GM12878 (cell line): ENCODE results near the gene UQCR10. TPM values are rescaled to one million over a fixed set of nuclear protein-coding genes. Genes with fewer than 3 reads are reported as not detected.

ENCODE experiments used
- BHLHE40 ChIP-seq, 2 experiments: fragments of 450-650 bp in 1 of 2; IDR thresholded peaks; 2 replicates each; pipeline ENCODE4 v1.6.1; 2011 to 2017; ENCODE audit warnings: low read depth in 2 of 2, borderline replicate concordance in 1 of 2, improper control_type of control experiment in 1 of 2, low read length in 1 of 2, mild to moderate bottlenecking in 1 of 2
- CREM ChIP-seq: IDR thresholded peaks from 2 replicates; pipeline ENCODE4 v1.6.1; 2014; ENCODE audit warnings: antibody characterized with exemption, low read depth
- EED ChIP-seq: sonication (generic); IDR thresholded peaks from 2 replicates; pipeline ENCODE4 v1.6.1; 2016; ENCODE audit warnings: antibody characterized with exemption, low read depth
- EZH2 ChIP-seq: IDR thresholded peaks from 2 replicates; pipeline ENCODE4 v1.6.1; 2012; ENCODE audit warnings: low read depth, mild to moderate bottlenecking, control low read depth, inconsistent platforms, low read length, borderline replicate concordance; ENCODE audit not compliant: control insufficient read depth
- GABPA ChIP-seq: IDR thresholded peaks from 2 replicates; pipeline ENCODE4 v1.6.1; 2014; ENCODE audit warnings: antibody characterized with exemption, low read depth, mild to moderate bottlenecking, inconsistent platforms
- HCFC1 ChIP-seq: fragments of 150-350 bp; IDR thresholded peaks from 2 replicates; pipeline ENCODE4 v1.6.1; 2014; ENCODE audit warnings: low read length
- HDAC6 ChIP-seq: fragments of 200-600 bp; sonication (generic); IDR thresholded peaks from one replicate; pipeline ENCODE4 v1.8.0; 2017; ENCODE audit warnings: antibody characterized with exemption; ENCODE audit not compliant: unreplicated experiment
- IKZF2 ChIP-seq, 2 experiments: fragments of 450-650 bp; IDR thresholded peaks; 2 replicates each; pipeline ENCODE4 v1.6.1; 2017; ENCODE audit warnings: mild to moderate bottlenecking in 2 of 2, moderate library complexity in 2 of 2
- MEF2B ChIP-seq: fragments of 450-650 bp; IDR thresholded peaks from 2 replicates; pipeline ENCODE4 v1.6.1; 2018; ENCODE audit warnings: mild to moderate bottlenecking, moderate library complexity; ENCODE audit not compliant: partially characterized antibody, poor library complexity, severe bottlenecking
- PAX5 ChIP-seq: IDR thresholded peaks from 2 replicates; pipeline ENCODE4 v1.6.1; 2011; ENCODE audit warnings: low read depth, low read length, borderline replicate concordance
- RUNX3 ChIP-seq: IDR thresholded peaks from 2 replicates; pipeline ENCODE4 v1.6.1; 2012; ENCODE audit warnings: low read length, inconsistent platforms
- SIN3A ChIP-seq: IDR thresholded peaks from 2 replicates; pipeline ENCODE4 v1.6.1; 2012; ENCODE audit warnings: low read depth, low read length, improper control_type of control experiment
- SPI1 ChIP-seq: IDR thresholded peaks from 2 replicates; pipeline ENCODE4 v1.6.1; 2011; ENCODE audit warnings: low read depth, mild to moderate bottlenecking, low read length, moderate library complexity, borderline replicate concordance; ENCODE audit not compliant: insufficient read depth
- STAT1 ChIP-seq: fragments of 450-650 bp; conservative IDR thresholded peaks from 2 replicates; pipeline ENCODE4 v1.6.1; 2014; ENCODE audit warnings: antibody characterized with exemption, mild to moderate bottlenecking
- STAT3 ChIP-seq: IDR thresholded peaks from 2 replicates; pipeline ENCODE4 v1.6.1; 2011; ENCODE audit warnings: low read depth, low read length, improper control_type of control experiment
- SUPT20H ChIP-seq: IDR thresholded peaks from 2 replicates; pipeline ENCODE4 v1.6.1; 2011; ENCODE audit warnings: low read depth, mild to moderate bottlenecking, low read length, moderate library complexity, borderline replicate concordance; ENCODE audit not compliant: control insufficient read depth
- SUZ12 ChIP-seq: fragments of 200-600 bp; sonication (generic); IDR thresholded peaks from one replicate; pipeline ENCODE4 v1.6.1; 2018; ENCODE audit warnings: antibody characterized with exemption, mild to moderate bottlenecking; ENCODE audit not compliant: unreplicated experiment
- YY1 ChIP-seq: IDR thresholded peaks from 2 replicates; pipeline ENCODE4 v1.6.1; 2011; ENCODE audit warnings: low read depth, mild to moderate bottlenecking, low read length
- ZBED1 ChIP-seq: IDR thresholded peaks from 2 replicates; pipeline ENCODE4 v1.6.1; 2016; ENCODE audit warnings: borderline replicate concordance
- ZNF24 ChIP-seq: fragments of 450-650 bp; IDR thresholded peaks from 2 replicates; pipeline ENCODE4 v1.6.1; 2017; ENCODE audit warnings: antibody characterized with exemption, mild to moderate bottlenecking
- polyA plus RNA-seq, 11 experiments: library from polyadenylated mRNA; depleted of rRNA in 4 of 11; unstranded in 6 of 11; stranded (reverse) in 5 of 11; fragments of >200 nt; fragmentation: Nextera tagmentation in 4 of 11; fragmentation: Illumina TruSeq in 1 of 11; extraction: Ambion mirVana in 4 of 11; extraction: Trizol in 1 of 11; gene quantifications; 1 replicate in 1 of 11; 2 replicates in 10 of 11; pipeline versions ENCODE4 v1.2.1 to v1.2.3, GENCODE V29; 2011 to 2016; ENCODE audit warnings: inconsistent platforms in 2 of 11, missing spikeins in 2 of 11, low read depth in 1 of 11
- total RNA-seq, 4 experiments: library from RNA; depleted of rRNA in 3 of 4; stranded (reverse); fragments of >200 nt in 3 of 4; fragmentation: Illumina TruSeq in 1 of 4; extraction: Trizol in 1 of 4; gene quantifications; 2 replicates each; pipeline versions ENCODE4 v1.2.1 to v1.2.3, GENCODE V29; 2013 to 2021
- TF ChIP-seq, protein P1 (sequence below): fragments of 150-350 bp; IDR thresholded peaks from 2 replicates; pipeline ENCODE4 v1.6.1; 2014; ENCODE audit warnings: mild to moderate bottlenecking, low read depth, low read length
- TF ChIP-seq, protein P2 (sequence below): fragments of 450-650 bp; IDR thresholded peaks from 2 replicates; pipeline ENCODE4 v1.6.1; 2016; ENCODE audit warnings: mild to moderate bottlenecking
- TF ChIP-seq, protein P3 (sequence below): IDR thresholded peaks from 2 replicates; pipeline ENCODE4 v1.6.1; 2011; ENCODE audit warnings: borderline replicate concordance, low read depth, mild to moderate bottlenecking, moderate library complexity, low read length; ENCODE audit not compliant: insufficient read depth, poor library complexity, severe bottlenecking
- TF ChIP-seq, protein P4 (sequence below): IDR thresholded peaks from 2 replicates; pipeline ENCODE4 v1.6.1; 2012; ENCODE audit warnings: low read depth, low read length, improper control_type of control experiment

UQCR10 gene
- total and polyA plus RNA-seq, 10 of the 15 experiments (the other 5 are each of a cell fraction or from before 2014, with no cell fraction given): 144 to 1,021 (median 214) TPM

DNA sequence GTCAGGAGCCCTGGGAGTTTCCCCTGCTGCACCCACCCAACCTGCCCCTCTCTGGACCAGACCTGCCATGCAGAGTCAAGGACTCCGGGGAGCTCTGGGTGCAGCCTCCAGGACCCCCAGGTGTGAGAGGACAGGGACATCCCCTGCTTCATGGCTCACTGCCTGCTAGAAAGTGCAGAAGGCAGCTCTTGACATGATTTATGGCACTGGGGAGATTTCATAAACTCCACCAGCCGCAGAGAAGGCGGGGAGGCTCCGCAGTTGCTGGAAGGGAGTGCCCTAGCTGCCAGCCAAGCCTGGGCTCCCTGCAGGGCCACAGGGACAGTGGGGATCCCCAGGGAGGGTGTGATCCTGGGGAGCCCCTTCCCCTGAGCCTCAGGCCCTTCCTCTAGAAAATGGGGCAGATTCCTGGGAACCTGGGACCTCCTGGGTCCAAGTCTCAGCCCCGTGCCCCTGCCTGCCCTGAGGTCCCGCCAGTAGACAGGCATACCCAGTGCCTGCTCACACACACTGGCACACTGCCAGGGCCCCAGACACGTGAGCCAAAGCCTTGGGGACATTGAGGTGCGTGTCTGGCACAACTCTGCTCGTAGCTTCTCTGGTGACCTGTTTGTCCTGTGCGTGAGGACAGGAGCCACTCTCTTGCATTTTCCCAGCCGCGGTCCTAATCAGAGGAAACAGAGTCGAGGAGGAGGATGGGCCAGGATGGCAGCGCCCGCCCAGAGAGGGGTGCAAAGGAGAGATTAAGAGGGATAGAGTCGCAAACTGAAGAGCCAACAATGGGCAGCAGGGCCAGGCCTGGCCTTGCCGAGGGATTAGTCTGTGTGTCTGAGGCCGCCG lies 33.6 kb upstream of the UQCR10 start (continued):
- TF ChIP-seq YY1 (no peak), ZBED1 (no peak), MEF2B (peak; percentile 33), IKZF2 (IDR thresholded peaks at IDR 0.05) (no peak), GABPA (no peak), STAT1 (no peak), EZH2 (no peak), HCFC1 (no peak), SPI1 (no peak), SUPT20H (no peak), RUNX3 (peak; percentile 54; the same call in 1 of the 2 replicates), SUZ12 (no peak), STAT3 (no peak), BHLHE40 (IDR thresholded peaks at IDR 0.05; ENCODE audit: borderline replicate concordance in 1 of 2, low read depth in 2 of 2, low read length in 1 of 2) (peak in 1 of 2 experiments; percentile 64; a peak in 2 of 4 replicates), PAX5 (peak; percentile 46; the same call in 1 of the 2 replicates), EED (peak; percentile 62), ZNF24 (no peak), SIN3A (no peak), CREM (0 out of 2 replicates have a peak, but pooled peaks have one; percentile 25), HDAC6 (no peak)
- TF ChIP-seq, protein P1, sequence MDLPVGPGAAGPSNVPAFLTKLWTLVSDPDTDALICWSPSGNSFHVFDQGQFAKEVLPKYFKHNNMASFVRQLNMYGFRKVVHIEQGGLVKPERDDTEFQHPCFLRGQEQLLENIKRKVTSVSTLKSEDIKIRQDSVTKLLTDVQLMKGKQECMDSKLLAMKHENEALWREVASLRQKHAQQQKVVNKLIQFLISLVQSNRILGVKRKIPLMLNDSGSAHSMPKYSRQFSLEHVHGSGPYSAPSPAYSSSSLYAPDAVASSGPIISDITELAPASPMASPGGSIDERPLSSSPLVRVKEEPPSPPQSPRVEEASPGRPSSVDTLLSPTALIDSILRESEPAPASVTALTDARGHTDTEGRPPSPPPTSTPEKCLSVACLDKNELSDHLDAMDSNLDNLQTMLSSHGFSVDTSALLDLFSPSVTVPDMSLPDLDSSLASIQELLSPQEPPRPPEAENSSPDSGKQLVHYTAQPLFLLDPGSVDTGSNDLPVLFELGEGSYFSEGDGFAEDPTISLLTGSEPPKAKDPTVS: no peak
- TF ChIP-seq, protein P2, sequence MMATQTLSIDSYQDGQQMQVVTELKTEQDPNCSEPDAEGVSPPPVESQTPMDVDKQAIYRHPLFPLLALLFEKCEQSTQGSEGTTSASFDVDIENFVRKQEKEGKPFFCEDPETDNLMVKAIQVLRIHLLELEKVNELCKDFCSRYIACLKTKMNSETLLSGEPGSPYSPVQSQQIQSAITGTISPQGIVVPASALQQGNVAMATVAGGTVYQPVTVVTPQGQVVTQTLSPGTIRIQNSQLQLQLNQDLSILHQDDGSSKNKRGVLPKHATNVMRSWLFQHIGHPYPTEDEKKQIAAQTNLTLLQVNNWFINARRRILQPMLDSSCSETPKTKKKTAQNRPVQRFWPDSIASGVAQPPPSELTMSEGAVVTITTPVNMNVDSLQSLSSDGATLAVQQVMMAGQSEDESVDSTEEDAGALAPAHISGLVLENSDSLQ: peak; percentile 86
- TF ChIP-seq, protein P3, sequence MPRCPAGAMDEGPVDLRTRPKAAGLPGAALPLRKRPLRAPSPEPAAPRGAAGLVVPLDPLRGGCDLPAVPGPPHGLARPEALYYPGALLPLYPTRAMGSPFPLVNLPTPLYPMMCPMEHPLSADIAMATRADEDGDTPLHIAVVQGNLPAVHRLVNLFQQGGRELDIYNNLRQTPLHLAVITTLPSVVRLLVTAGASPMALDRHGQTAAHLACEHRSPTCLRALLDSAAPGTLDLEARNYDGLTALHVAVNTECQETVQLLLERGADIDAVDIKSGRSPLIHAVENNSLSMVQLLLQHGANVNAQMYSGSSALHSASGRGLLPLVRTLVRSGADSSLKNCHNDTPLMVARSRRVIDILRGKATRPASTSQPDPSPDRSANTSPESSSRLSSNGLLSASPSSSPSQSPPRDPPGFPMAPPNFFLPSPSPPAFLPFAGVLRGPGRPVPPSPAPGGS: no peak
- TF ChIP-seq, protein P4, sequence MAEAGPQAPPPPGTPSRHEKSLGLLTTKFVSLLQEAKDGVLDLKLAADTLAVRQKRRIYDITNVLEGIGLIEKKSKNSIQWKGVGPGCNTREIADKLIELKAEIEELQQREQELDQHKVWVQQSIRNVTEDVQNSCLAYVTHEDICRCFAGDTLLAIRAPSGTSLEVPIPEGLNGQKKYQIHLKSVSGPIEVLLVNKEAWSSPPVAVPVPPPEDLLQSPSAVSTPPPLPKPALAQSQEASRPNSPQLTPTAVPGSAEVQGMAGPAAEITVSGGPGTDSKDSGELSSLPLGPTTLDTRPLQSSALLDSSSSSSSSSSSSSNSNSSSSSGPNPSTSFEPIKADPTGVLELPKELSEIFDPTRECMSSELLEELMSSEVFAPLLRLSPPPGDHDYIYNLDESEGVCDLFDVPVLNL: no peak
